NCI-H1436 treated with DMSO at 0.1 percent for 48 hours (cell line): Measurements from ENCODE around the gene CSNK1G3.

Experiments
- DNase-seq: peaks from one replicate; lab custom pipeline; 2025; lab: John Stamatoyannopoulos, UW

The CSNK1G3 gene

DNA sequence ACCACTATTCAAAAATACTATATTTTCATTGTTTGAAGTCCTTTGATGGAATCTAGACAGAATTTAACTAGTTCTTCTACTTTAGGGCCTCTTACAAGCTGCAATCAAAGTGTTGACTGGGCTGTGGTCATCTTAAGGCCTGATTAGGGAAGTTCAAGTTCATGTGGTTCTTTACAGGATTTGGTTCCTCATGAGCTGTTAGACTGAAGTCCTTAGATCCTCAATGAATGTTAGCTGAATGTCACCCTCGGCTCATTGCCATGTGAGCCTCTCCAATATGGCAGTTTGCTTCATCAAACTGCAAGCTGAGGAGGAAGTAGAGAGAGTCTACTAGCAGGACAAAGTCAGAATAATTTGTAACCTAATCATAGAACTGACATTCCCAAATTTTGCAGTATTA is 135.1 kb downstream of the CSNK1G3 start:
- no peak for DNase-seq

DNA sequence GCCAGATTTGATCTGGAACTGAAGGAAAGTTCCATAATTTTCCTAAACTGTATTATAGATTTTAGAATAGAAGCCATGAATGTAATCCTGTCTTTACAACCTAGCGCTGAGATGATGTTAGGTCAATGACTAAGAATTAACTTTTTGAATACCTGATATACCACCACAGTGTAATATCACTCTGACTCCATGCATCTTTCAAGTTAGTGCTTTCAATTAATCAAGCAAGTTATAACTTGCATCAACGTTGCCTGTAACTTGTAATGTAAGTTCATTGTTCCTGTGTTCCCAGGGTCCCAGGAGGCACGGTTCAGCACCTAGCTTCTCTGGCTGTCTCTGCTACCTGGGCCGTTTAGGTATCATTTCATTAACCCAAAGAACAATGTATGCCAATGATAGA is 139.3 kb downstream of the CSNK1G3 start:
- no peak for DNase-seq

DNA sequence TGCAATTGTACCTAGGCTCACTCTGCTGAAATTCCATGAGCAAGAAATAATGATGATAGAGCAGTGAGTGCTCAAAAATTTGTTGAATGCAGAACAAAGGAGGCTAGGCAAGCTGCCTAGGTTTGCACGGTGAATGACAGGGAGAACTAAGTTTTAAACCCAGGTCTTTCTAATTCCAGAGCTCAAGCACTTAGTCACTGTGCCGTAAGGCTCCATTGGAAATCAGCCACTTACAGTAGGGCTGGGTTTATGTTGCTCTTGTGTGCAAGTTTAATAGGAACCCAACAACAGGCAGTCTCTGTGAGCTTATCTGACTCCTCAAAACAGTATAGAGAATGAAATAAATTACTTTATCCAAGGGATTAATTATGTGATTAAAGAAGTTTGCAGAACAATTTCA is 147.0 kb downstream of the CSNK1G3 start:
- no peak for DNase-seq

DNA sequence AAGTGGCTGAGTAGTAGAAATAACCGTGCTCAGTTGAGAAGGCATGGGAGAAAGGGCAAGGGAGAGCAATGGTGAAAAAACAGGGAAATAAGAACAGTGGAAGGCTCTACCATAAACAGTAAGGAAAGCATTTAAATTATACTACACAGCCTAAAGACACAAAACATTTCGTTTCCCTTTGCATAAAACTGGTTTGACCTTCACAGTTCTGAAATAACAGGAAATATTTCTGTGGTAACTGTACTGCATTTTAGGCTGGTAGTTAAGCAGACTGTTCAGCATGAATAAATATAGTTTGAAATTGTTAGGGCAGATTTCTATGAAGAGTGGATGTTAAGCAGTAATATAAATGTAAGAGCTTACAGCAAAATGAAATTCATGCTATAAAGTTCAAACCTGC is 147.5 kb downstream of the CSNK1G3 start:
- DNase-seq: no peak

DNA sequence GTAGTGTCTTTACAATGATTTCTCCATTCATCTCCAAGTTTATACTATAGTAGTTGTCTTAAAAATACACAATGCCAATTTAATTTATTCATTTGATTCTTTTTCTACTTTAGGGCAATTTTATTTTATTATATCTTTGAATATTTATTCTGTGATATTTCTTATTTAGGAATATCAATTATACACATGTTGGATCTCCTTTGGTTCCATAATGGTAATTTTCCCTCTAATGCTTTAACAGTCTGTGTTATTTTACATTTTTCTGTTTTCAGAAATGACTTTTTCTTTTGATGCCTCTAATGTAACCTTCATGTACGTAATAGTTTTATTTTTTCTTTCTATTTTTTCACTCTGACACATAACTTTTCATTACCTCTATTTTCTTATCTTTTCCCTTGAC is 153.0 kb downstream of the CSNK1G3 start:
- no peak for DNase-seq

DNA sequence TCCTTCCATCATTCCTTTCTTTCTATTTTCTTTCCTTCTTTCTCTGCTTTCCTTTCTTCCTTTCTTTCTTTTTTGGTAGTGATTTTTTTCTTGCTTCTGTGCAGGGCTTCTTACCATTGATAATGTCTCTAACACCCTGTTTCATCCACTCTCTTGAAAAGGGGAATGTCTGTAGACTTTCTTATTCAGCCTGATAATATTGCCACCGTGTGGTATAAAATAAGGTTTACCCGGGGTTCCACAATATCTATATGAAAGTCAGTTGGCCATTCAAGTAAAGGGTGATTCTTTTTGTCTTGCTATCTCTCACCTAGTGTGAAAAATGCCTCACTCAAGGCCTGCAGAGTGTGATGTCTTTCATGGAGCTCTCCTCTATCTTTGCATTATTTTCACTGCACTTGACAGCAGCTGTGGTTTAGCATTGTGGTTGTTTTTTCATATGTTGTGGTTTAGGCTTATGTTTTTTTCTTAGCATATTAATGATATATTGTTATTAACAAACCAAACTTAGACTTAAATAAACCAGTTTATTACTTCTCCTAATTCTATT is 153.9 kb downstream of the CSNK1G3 start:
- DNase-seq: no peak
